Neural cell (in vitro differentiated cells): ENCODE measurements around the gene CTRL.

Source experiments
- RAD21 ChIP-seq: fragments of 450-650 bp; conservative IDR thresholded peaks from 2 replicates; pipeline ENCODE4 v1.6.1; 2014; ENCODE audit warnings: antibody characterized with exemption, mild to moderate bottlenecking, moderate library complexity
- TF ChIP-seq, protein P1 (sequence below): fragments of 450-650 bp; IDR thresholded peaks from 2 replicates; pipeline ENCODE4 v1.5.1; 2014; ENCODE audit warnings: antibody characterized with exemption, mild to moderate bottlenecking, moderate library complexity; ENCODE audit not compliant: poor library complexity, severe bottlenecking

GRCh38 chr16:67977005-67977404, 45.3 kb upstream of the CTRL start:
- TF ChIP-seq RAD21: no peak
- TF ChIP-seq, protein P1, sequence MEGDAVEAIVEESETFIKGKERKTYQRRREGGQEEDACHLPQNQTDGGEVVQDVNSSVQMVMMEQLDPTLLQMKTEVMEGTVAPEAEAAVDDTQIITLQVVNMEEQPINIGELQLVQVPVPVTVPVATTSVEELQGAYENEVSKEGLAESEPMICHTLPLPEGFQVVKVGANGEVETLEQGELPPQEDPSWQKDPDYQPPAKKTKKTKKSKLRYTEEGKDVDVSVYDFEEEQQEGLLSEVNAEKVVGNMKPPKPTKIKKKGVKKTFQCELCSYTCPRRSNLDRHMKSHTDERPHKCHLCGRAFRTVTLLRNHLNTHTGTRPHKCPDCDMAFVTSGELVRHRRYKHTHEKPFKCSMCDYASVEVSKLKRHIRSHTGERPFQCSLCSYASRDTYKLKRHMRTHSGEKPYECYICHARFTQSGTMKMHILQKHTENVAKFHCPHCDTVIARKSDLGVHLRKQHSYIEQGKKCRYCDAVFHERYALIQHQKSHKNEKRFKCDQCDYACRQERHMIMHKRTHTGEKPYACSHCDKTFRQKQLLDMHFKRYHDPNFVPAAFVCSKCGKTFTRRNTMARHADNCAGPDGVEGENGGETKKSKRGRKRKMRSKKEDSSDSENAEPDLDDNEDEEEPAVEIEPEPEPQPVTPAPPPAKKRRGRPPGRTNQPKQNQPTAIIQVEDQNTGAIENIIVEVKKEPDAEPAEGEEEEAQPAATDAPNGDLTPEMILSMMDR: no peak
